ENCODE measurements around the gene PHACTR1. TPM values are rescaled to one million over a fixed set of nuclear protein-coding genes. Genes with fewer than 3 reads are reported as not detected.

Gene PHACTR1
- total RNA-seq, 6 experiments from 2014 or later = 0.20 to 3.5 (median 0.93) TPM

DNA sequence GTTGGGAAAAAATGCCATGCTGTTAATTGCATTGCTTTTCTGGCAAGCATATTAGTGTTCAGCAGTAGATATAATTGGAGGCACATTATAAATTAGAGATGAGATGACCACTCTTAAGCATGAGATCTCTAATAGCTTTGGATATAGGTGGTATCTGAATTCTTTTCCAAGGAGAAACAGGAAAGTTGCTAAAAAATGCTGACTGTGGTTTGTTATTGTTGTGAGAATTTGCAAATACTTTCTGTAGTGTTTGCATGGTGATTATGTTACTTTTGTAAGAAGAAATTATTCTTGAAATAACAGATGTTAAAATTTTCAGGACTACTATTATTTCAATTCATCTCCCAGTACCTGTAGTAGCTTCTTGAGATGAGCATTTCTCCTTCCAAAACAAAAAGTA is 386.6 kb downstream of the PHACTR1 start:
- Histone ChIP-seq H3K4me1 (peaks cover 0 to 12% (median 0%) of the 10 kb centered on the region in 4 donors), H3K4me3 (no peak overlapping the region), H3K9me3 (no peaks in the 10 kb centered on the region), H3K36me3 (no peaks in the 10 kb centered on the region), H3K27ac (no peak overlapping the region), H3K27me3 (no peaks in the 10 kb centered on the region)
- DNase-seq (no peak), ATAC-seq (no peak)
- TF ChIP-seq, protein P1, sequence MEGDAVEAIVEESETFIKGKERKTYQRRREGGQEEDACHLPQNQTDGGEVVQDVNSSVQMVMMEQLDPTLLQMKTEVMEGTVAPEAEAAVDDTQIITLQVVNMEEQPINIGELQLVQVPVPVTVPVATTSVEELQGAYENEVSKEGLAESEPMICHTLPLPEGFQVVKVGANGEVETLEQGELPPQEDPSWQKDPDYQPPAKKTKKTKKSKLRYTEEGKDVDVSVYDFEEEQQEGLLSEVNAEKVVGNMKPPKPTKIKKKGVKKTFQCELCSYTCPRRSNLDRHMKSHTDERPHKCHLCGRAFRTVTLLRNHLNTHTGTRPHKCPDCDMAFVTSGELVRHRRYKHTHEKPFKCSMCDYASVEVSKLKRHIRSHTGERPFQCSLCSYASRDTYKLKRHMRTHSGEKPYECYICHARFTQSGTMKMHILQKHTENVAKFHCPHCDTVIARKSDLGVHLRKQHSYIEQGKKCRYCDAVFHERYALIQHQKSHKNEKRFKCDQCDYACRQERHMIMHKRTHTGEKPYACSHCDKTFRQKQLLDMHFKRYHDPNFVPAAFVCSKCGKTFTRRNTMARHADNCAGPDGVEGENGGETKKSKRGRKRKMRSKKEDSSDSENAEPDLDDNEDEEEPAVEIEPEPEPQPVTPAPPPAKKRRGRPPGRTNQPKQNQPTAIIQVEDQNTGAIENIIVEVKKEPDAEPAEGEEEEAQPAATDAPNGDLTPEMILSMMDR (IDR thresholded peaks at IDR 0.05) = no peak
- no peak for TF ChIP-seq POLR2A (IDR thresholded peaks at IDR 0.05)
- intact Hi-C loops (cut with DNase I) = no loop called here

GRCh38 chr6:13105139-13105538 is 388.6 kb downstream of the PHACTR1 start:
- Histone ChIP-seq H3K9me3 (no peaks in the 10 kb centered on the region), H3K4me1 (peaks cover 0 to 12% (median 0%) of the 10 kb centered on the region in 4 donors), H3K27me3 (no peaks in the 10 kb centered on the region), H3K27ac (no peak overlapping the region), H3K36me3 (no peaks in the 10 kb centered on the region), H3K4me3 (no peak overlapping the region)
- intact Hi-C loops (cut with DNase I) = no loop called here
- WGBS (ENCODE audit: insufficient coverage, low coverage, low lambda C conversion rate, missing lambda C conversion rate) = 91% methylated on average over 5 of the region's 5 CpGs
- DNase-seq (no peak), ATAC-seq (no peak)
- TF ChIP-seq, protein P1 (IDR thresholded peaks at IDR 0.05) = no peak
- no peak for TF ChIP-seq POLR2A (IDR thresholded peaks at IDR 0.05)

DNA sequence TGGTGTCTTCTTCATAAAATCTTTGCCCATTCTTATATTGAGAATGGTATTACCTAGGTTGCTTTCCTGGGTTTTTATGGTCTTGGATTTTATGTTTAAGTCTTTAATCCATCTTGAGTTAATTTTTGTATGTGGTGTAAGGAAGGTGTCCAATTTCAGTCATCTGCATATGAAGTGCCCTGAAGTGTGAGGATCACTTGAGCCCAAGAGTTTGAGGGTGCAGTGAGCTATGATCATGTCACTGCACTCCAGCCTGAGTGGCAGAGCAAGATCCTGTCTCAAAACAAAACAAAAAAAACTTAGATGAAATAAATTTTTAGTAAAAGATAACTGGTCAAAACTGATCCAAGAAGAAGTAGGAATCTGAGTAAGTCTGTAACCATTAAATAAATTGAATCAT is 396.4 kb downstream of the PHACTR1 start:
- Histone ChIP-seq H3K27ac (no peak overlapping the region), H3K36me3 (no peaks in the 10 kb centered on the region), H3K27me3 (no peaks in the 10 kb centered on the region), H3K9me3 (no peaks in the 10 kb centered on the region), H3K4me3 (no peak overlapping the region), H3K4me1 (no peaks in the 10 kb centered on the region)
- ATAC-seq (no peak), DNase-seq (no peak)
- no peak for TF ChIP-seq POLR2A (IDR thresholded peaks at IDR 0.05)
- TF ChIP-seq, protein P1 (IDR thresholded peaks at IDR 0.05) = no peak
- intact Hi-C loops (cut with DNase I) = no loop called here

- no peak overlapping the region for H3K4me3 ChIP-seq
- no peak overlapping the region for H3K27ac ChIP-seq
- intact Hi-C loops (cut with DNase I) = no loop called here
- ATAC-seq (no peak), DNase-seq (no peak)
- 76% methylated on average over 5 of the region's 5 CpGs for WGBS (ENCODE audit: insufficient coverage, low coverage, low lambda C conversion rate, missing lambda C conversion rate)
- no peaks in the 10 kb centered on the region for H3K36me3 ChIP-seq
- H3K9me3 ChIP-seq = no peaks in the 10 kb centered on the region
- no peaks in the 10 kb centered on the region for H3K27me3 ChIP-seq
- H3K4me1 ChIP-seq = no peaks in the 10 kb centered on the region
- no peak for TF ChIP-seq POLR2A (IDR thresholded peaks at IDR 0.05)
Observed at GRCh38 chr6:13113376-13113775, 396.8 kb downstream of the PHACTR1 start.

DNA sequence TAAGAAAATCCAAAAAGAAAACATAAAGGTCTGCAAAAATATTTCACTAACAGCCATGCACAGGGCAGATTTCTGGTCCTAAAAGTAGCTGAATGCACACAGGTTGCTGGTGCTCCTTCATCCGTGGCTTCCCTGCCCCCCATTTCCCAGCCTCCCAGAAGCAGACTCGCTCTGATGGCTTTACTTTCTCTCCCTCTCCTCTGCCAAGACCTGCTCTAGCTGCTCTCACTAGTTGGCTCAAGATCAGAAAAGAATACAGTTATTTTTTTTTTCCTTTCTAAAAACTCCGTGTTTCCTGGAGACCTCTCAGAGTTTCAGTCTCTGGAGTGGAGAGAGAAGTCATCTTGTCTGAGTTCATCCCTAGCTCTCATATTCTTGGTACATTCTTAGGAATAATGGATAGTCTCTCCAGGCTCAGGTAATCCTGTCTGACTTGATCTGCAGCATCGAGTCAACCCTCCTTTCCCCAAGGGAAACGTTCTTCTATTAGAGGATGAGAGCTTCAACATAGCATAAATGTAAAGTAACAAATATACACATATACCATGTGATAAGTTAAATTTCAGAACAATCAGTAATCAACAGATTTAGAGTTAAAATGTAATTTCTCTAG is 397.5 kb downstream of the PHACTR1 start:
- H3K4me3 ChIP-seq = no peak overlapping the region
- no peaks in the 10 kb centered on the region for H3K27me3 ChIP-seq
- no peak overlapping the region for H3K27ac ChIP-seq
- no peaks in the 10 kb centered on the region for H3K9me3 ChIP-seq
- WGBS (ENCODE audit: insufficient coverage, low coverage, low lambda C conversion rate, missing lambda C conversion rate) = 24% methylated on average over 5 of the region's 5 CpGs
- intact Hi-C loops (cut with DNase I) = no loop called here
- no peaks in the 10 kb centered on the region for H3K36me3 ChIP-seq
- DNase-seq (no peak), ATAC-seq (no peak)
- TF ChIP-seq, protein P1 (IDR thresholded peaks at IDR 0.05) = no peak
- no peak for TF ChIP-seq POLR2A (IDR thresholded peaks at IDR 0.05)
- no peaks in the 10 kb centered on the region for H3K4me1 ChIP-seq
